ENCODE data around the gene CDCA8. TPM values are rescaled to one million over a fixed set of nuclear protein-coding genes. Genes with fewer than 3 reads are reported as not detected.

The CDCA8 gene
- total and polyA plus RNA-seq, 2 of the 4 experiments (the other 2 are of a cell fraction), result 5.9 to 25.7 TPM

- Histone ChIP-seq H3K79me1 (ENCODE audit: low read depth in 1 of 2, low read length in 2 of 2) (no peaks in the 10 kb centered on the region), H3K27ac (ENCODE audit: insufficient read depth, low read length) (no peak overlapping the region), H3K4me3 (ENCODE audit: insufficient read depth, low read depth, low read length) (no peak overlapping the region), H3K4me2 (ENCODE audit: low read depth, low read length) (no peak overlapping the region), H4K20me1 (ENCODE audit: insufficient read depth, low read length) (no peaks in the 10 kb centered on the region), H3K36me3 (ENCODE audit: control insufficient read depth, insufficient read depth, low read length) (no peaks in the 10 kb centered on the region), H2AK5ac (ENCODE audit: low read depth, low read length) (no peak overlapping the region), H3K14ac (replicated peaks; ENCODE audit: low read depth, low read length) (no peak overlapping the region), H2BK15ac (ENCODE audit: low read depth, low read length) (no peak overlapping the region), H4K8ac (ENCODE audit: low read depth in 2 of 2, low read length in 2 of 2) (no peak overlapping the region), H3K56ac (ENCODE audit: extremely low read depth, insufficient read depth, low read length) (no peak overlapping the region), H3K4me1 (ENCODE audit: control insufficient read depth, insufficient read depth, low read length) (no peaks in the 10 kb centered on the region), H3K23ac (ENCODE audit: low read depth, low read length) (no peak overlapping the region), H4K5ac (ENCODE audit: low read depth, low read length) (no peak overlapping the region), H2AK9ac (replicated peaks; ENCODE audit: low read depth, low read length, poor library complexity) (no peak overlapping the region), H3K9me3 (ENCODE audit: control insufficient read depth, insufficient read depth, low read length) (no peaks in the 10 kb centered on the region), H2BK20ac (ENCODE audit: low read depth, low read length) (no peak overlapping the region), H3K9ac (ENCODE audit: low read depth, low read length) (no peak overlapping the region), H3K9me1 (ENCODE audit: insufficient read depth, low read length) (no peaks in the 10 kb centered on the region), H3K18ac (ENCODE audit: low read depth, low read length) (no peak overlapping the region), H2AFZ (replicated peaks; ENCODE audit: low read length, poor library complexity) (no peak overlapping the region), H2BK120ac (ENCODE audit: low read depth, low read length) (no peak overlapping the region), H4K91ac (ENCODE audit: insufficient read depth, low read depth, low read length) (no peak overlapping the region), H3K27me3 (ENCODE audit: control insufficient read depth, insufficient read depth, low read length) (peaks cover 21% of the 10 kb centered on the region; the same call in 1 of the 2 replicates), H3K4ac (ENCODE audit: low read depth, low read length) (no peak overlapping the region), H2BK5ac (ENCODE audit: low read depth, low read length, poor library complexity, severe bottlenecking) (no peak overlapping the region)
- no CpG with 5 or more reads among the region's 2 CpGs for WGBS, 2 experiments (ENCODE audit: extremely low coverage in 2 of 2, insufficient read length in 1 of 2)
- intact Hi-C loops (cut with micrococcal nuclease), result no loop called here
- in situ Hi-C loops (cut with MboI; ENCODE audit: low sequenced_read_pairs), result no loop called here
- TF ChIP-seq POLR2A (IDR thresholded peaks at IDR 0.05; ENCODE audit: low read depth, low read length), result no peak
- TF ChIP-seq RAD21 (IDR thresholded peaks at IDR 0.05; ENCODE audit: low read length), result no peak
- no peak for TF ChIP-seq CEBPB (IDR thresholded peaks at IDR 0.05; ENCODE audit: low read depth, low read length)
- DNase-seq (no peak), ATAC-seq (ENCODE audit: low read depth) (no peak)
- ChIA-PET CTCF (interaction anchor here (0.8 kb wide), 1 partner anchor 43 kb away, joined by 3 read pairs; no protein-coding TSS in a partner anchor), POLR2A (ENCODE audit: unreplicated experiment) (no interaction called here)
- dilution Hi-C loops (cut with HindIII; ENCODE audit: low sequenced_read_pairs, unreplicated experiment), result no loop called here
- BruUV-seq (replicated peaks), result no TSS peak
Observed at GRCh38 chr1:37652976-37653375, 39.3 kb upstream of the CDCA8 start.

All from IMR-90 (cell line).